Ishikawa (cell line): Measurements from ENCODE around the gene MED12L.

Experiments used
- CREB1 ChIP-seq: IDR thresholded peaks from 2 replicates; pipeline ENCODE4 v1.6.1; 2012; ENCODE audit warnings: low read depth
- EGR1 ChIP-seq: IDR thresholded peaks from 2 replicates; pipeline ENCODE4 v1.6.1; 2012
- EP300 ChIP-seq: IDR thresholded peaks from 2 replicates; pipeline ENCODE4 v1.6.1; 2012; ENCODE audit warnings: borderline replicate concordance
- MAX ChIP-seq: IDR thresholded peaks from 2 replicates; pipeline ENCODE4 v1.6.1; 2012
- NFIC ChIP-seq: IDR thresholded peaks from 2 replicates; pipeline ENCODE4 v1.6.1; 2012
- REST ChIP-seq: IDR thresholded peaks from 2 replicates; pipeline ENCODE4 v1.6.1; 2012; ENCODE audit warnings: low read depth, mild to moderate bottlenecking
- TAF1 ChIP-seq: IDR thresholded peaks from 2 replicates; pipeline ENCODE4 v1.6.1; 2012; ENCODE audit warnings: low read depth, mild to moderate bottlenecking
- TCF12 ChIP-seq: IDR thresholded peaks from 2 replicates; pipeline ENCODE4 v1.6.1; 2012; ENCODE audit warnings: low read depth
- TEAD4 ChIP-seq: IDR thresholded peaks from 2 replicates; pipeline ENCODE4 v1.6.1; 2012
- ZBTB7A ChIP-seq: IDR thresholded peaks from 2 replicates; pipeline ENCODE4 v1.6.1; 2012; ENCODE audit warnings: low read depth

- TF ChIP-seq ZBTB7A = no peak
- no peak for TF ChIP-seq REST
- no peak for TF ChIP-seq TEAD4
- no peak for TF ChIP-seq MAX
- TF ChIP-seq TAF1 = no peak
- TF ChIP-seq EP300 = no peak
- TF ChIP-seq CREB1 = no peak
- no peak for TF ChIP-seq TCF12
- no peak for TF ChIP-seq NFIC
- no peak for TF ChIP-seq EGR1
Observed at GRCh38 chr3:151144016-151144415, 58.6 kb downstream of the MED12L start.
